SK-N-SH treated with all-trans-retinoic acid at 6 μM for 48 hours (cell line): ENCODE results near the gene ACLY.

Experiments used
- ATAC-seq: fragments of 200-7000 bp; cut with Tn5 transposase; 3 replicates; pipeline ENCODE4 v1.9.1; 2020; ENCODE audit warnings: mild to moderate bottlenecking, moderate library complexity
- ARNTL ChIP-seq: fragments of 450-650 bp; formaldehyde crosslinking; IDR thresholded peaks from 2 replicates; pipeline ENCODE4 v1.5.0; 2020; ENCODE audit warnings: low read depth, mild to moderate bottlenecking, moderate library complexity, borderline replicate concordance
- CSDC2 ChIP-seq: fragments of 250-450 bp; sonication (Bioruptor Pico); IDR thresholded peaks from 2 replicates; pipeline ENCODE4 v1.5.0; 2020; ENCODE audit warnings: mild to moderate bottlenecking, moderate library complexity
- OSR1 ChIP-seq: fragments of 250-450 bp; sonication (Bioruptor Pico); IDR thresholded peaks from 2 replicates; pipeline ENCODE4 v1.8.0; 2022; ENCODE audit warnings: moderate library complexity, mild to moderate bottlenecking, inconsistent platforms
- PPARA ChIP-seq: fragments of 250-450 bp; sonication (Bioruptor Pico); IDR thresholded peaks from 2 replicates; pipeline ENCODE4 v1.5.0; 2020; ENCODE audit warnings: mild to moderate bottlenecking, borderline replicate concordance
- RARB ChIP-seq: fragments of 250-450 bp; sonication (Bioruptor Pico); IDR thresholded peaks from 2 replicates; pipeline ENCODE4 v1.8.0; 2021; ENCODE audit warnings: mild to moderate bottlenecking, moderate library complexity
- SNAI2 ChIP-seq: fragments of 250-450 bp; sonication (Bioruptor Pico); IDR thresholded peaks from 2 replicates; pipeline ENCODE4 v1.5.0; 2020; ENCODE audit warnings: mild to moderate bottlenecking, moderate library complexity
- TCF4 ChIP-seq: fragments of 250-450 bp; sonication (Bioruptor Pico); IDR thresholded peaks from 2 replicates; pipeline ENCODE4 v1.8.0; 2021; ENCODE audit warnings: mild to moderate bottlenecking, moderate library complexity, borderline replicate concordance
- TOX ChIP-seq: fragments of 250-450 bp; sonication (Bioruptor Pico); IDR thresholded peaks from 2 replicates; pipeline ENCODE4 v1.8.0; 2021; ENCODE audit warnings: mild to moderate bottlenecking, moderate library complexity, borderline replicate concordance
- ZC3H10 ChIP-seq: fragments of 250-450 bp; sonication (Bioruptor Pico); IDR thresholded peaks from 2 replicates; pipeline ENCODE4 v1.5.1; 2021; ENCODE audit warnings: mild to moderate bottlenecking, moderate library complexity
- ZFP30 ChIP-seq: fragments of 450-650 bp; formaldehyde crosslinking; IDR thresholded peaks from 2 replicates; pipeline ENCODE4 v1.5.0; 2022; ENCODE audit warnings: mild to moderate bottlenecking, moderate library complexity
- ZNF565 ChIP-seq: fragments of 450-650 bp; formaldehyde crosslinking; conservative IDR thresholded peaks from 2 replicates; pipeline ENCODE4 v1.5.0; 2020; ENCODE audit warnings: low read depth, mild to moderate bottlenecking, moderate library complexity
- ZNF70 ChIP-seq: fragments of 450-650 bp; formaldehyde crosslinking; IDR thresholded peaks from 2 replicates; pipeline ENCODE4 v1.5.0; 2020; ENCODE audit warnings: mild to moderate bottlenecking, moderate library complexity
- ZNF8 ChIP-seq: fragments of 450-650 bp; formaldehyde crosslinking; IDR thresholded peaks from 2 replicates; pipeline ENCODE4 v1.5.0; 2020; ENCODE audit warnings: mild to moderate bottlenecking, moderate library complexity
- TF ChIP-seq, protein P1 (sequence below): fragments of 250-450 bp; sonication (Bioruptor Pico); IDR thresholded peaks from 2 replicates; pipeline ENCODE4 v1.8.0; 2020; ENCODE audit warnings: mild to moderate bottlenecking, moderate library complexity, borderline replicate concordance
- TF ChIP-seq, protein P2 (sequence below): fragments of 250-450 bp; sonication (Bioruptor Pico); IDR thresholded peaks from 2 replicates; pipeline ENCODE4 v1.5.1; 2021; ENCODE audit warnings: mild to moderate bottlenecking, moderate library complexity
- TF ChIP-seq, protein P3 (sequence below): fragments of 250-450 bp; sonication (Bioruptor Pico); IDR thresholded peaks from 2 replicates; pipeline ENCODE4 v1.5.0; 2020; ENCODE audit warnings: mild to moderate bottlenecking, moderate library complexity
- TF ChIP-seq, protein P4 (sequence below): fragments of 250-450 bp; sonication (Bioruptor Pico); IDR thresholded peaks from 2 replicates; pipeline ENCODE4 v1.8.0; 2021; ENCODE audit warnings: low read depth, mild to moderate bottlenecking, moderate library complexity, borderline replicate concordance
- TF ChIP-seq, protein P5 (sequence below): fragments of 250-450 bp; sonication (Bioruptor Pico); IDR thresholded peaks from 2 replicates; pipeline ENCODE4 v1.5.1; 2020; ENCODE audit warnings: low read depth, mild to moderate bottlenecking, moderate library complexity

The ACLY gene

DNA sequence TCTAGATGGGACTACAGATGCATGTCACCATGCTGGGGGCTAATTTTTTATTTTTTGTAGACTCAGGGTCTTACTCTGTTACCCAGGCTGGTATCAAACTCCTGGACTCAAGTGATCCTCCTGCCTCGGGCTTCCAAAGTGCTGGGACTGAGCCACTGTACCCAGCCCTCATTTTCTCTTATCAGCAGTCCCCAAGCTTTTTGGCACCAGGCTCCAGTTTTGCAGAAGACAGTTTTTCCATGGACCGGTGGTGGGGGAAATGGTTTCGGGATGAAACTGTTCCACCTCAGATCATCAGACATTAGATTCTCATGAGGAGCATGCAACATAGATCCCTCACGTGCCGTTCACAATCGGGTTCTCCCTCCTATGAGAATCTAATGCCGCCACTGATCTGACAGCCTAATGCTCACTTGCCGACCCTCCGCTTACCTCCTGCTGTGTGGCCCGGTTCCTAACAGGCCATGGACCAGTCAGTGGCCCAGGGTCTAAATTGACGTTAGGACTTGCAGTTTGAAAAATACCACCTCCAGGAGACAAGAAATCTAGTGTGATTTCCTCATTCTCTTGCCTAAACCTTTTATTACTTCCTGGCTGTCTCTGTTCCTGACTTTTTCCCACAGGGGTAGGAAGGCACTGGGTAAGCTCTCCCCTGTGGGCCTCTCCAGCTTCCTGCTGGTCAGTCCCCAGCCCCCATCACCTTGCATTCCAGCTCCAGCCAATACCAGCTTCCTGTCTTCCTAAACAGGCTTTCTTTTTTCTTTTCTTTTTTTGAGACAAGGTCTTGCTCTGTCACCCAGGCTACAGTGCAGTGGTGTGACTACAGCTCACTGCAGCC lies 38.5 kb upstream of the ACLY start:
- ATAC-seq: no peak
- TF ChIP-seq SNAI2 (CRISPR knock-in tag): no peak
- no peak for TF ChIP-seq ZFP30 (CRISPR knock-in tag)
- TF ChIP-seq TOX (CRISPR knock-in tag): no peak
- TF ChIP-seq, protein P1, sequence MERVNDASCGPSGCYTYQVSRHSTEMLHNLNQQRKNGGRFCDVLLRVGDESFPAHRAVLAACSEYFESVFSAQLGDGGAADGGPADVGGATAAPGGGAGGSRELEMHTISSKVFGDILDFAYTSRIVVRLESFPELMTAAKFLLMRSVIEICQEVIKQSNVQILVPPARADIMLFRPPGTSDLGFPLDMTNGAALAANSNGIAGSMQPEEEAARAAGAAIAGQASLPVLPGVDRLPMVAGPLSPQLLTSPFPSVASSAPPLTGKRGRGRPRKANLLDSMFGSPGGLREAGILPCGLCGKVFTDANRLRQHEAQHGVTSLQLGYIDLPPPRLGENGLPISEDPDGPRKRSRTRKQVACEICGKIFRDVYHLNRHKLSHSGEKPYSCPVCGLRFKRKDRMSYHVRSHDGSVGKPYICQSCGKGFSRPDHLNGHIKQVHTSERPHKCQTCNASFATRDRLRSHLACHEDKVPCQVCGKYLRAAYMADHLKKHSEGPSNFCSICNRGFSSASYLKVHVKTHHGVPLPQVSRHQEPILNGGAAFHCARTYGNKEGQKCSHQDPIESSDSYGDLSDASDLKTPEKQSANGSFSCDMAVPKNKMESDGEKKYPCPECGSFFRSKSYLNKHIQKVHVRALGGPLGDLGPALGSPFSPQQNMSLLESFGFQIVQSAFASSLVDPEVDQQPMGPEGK (CRISPR knock-in tag): no peak
- TF ChIP-seq PPARA (CRISPR knock-in tag): no peak
- no peak for TF ChIP-seq OSR1 (CRISPR knock-in tag)
- no peak for TF ChIP-seq CSDC2 (CRISPR knock-in tag)
- no peak for TF ChIP-seq RARB
- TF ChIP-seq, protein P2, sequence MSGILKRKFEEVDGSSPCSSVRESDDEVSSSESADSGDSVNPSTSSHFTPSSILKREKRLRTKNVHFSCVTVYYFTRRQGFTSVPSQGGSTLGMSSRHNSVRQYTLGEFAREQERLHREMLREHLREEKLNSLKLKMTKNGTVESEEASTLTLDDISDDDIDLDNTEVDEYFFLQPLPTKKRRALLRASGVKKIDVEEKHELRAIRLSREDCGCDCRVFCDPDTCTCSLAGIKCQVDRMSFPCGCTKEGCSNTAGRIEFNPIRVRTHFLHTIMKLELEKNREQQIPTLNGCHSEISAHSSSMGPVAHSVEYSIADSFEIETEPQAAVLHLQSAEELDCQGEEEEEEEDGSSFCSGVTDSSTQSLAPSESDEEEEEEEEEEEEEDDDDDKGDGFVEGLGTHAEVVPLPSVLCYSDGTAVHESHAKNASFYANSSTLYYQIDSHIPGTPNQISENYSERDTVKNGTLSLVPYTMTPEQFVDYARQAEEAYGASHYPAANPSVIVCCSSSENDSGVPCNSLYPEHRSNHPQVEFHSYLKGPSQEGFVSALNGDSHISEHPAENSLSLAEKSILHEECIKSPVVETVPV: no peak
- no peak for TF ChIP-seq ZC3H10
- TF ChIP-seq ZNF70 (CRISPR knock-in tag): no peak
- no peak for TF ChIP-seq ARNTL (CRISPR knock-in tag)
- TF ChIP-seq ZNF8: no peak
- TF ChIP-seq, protein P3, sequence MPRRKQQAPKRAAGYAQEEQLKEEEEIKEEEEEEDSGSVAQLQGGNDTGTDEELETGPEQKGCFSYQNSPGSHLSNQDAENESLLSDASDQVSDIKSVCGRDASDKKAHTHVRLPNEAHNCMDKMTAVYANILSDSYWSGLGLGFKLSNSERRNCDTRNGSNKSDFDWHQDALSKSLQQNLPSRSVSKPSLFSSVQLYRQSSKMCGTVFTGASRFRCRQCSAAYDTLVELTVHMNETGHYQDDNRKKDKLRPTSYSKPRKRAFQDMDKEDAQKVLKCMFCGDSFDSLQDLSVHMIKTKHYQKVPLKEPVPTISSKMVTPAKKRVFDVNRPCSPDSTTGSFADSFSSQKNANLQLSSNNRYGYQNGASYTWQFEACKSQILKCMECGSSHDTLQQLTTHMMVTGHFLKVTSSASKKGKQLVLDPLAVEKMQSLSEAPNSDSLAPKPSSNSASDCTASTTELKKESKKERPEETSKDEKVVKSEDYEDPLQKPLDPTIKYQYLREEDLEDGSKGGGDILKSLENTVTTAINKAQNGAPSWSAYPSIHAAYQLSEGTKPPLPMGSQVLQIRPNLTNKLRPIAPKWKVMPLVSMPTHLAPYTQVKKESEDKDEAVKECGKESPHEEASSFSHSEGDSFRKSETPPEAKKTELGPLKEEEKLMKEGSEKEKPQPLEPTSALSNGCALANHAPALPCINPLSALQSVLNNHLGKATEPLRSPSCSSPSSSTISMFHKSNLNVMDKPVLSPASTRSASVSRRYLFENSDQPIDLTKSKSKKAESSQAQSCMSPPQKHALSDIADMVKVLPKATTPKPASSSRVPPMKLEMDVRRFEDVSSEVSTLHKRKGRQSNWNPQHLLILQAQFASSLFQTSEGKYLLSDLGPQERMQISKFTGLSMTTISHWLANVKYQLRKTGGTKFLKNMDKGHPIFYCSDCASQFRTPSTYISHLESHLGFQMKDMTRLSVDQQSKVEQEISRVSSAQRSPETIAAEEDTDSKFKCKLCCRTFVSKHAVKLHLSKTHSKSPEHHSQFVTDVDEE (CRISPR knock-in tag): no peak

DNA sequence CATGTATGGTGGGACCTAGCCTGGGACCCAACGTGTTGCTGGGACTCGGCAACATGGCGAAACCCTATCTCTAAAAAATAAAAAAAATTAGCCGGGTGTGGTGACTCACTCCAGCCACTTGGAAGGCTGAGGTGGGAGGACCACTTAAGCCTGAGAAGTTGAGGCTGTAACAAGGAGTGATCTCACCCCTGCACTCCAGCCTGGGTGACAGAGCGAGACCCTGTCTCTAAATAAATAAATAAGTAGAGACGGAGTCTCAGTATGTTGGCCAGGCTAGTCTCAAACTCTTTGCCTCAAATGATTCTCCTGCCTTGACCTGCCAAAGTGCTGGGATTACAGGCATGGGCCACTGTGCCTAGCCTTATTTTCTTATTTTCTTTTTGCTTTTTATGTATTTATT lies 37.8 kb upstream of the ACLY start:
- TF ChIP-seq ZNF565 (CRISPR knock-in tag) (no peak), OSR1 (CRISPR knock-in tag) (no peak), ZFP30 (CRISPR knock-in tag) (no peak), TCF4 (CRISPR knock-in tag) (no peak)
- TF ChIP-seq, protein P4, sequence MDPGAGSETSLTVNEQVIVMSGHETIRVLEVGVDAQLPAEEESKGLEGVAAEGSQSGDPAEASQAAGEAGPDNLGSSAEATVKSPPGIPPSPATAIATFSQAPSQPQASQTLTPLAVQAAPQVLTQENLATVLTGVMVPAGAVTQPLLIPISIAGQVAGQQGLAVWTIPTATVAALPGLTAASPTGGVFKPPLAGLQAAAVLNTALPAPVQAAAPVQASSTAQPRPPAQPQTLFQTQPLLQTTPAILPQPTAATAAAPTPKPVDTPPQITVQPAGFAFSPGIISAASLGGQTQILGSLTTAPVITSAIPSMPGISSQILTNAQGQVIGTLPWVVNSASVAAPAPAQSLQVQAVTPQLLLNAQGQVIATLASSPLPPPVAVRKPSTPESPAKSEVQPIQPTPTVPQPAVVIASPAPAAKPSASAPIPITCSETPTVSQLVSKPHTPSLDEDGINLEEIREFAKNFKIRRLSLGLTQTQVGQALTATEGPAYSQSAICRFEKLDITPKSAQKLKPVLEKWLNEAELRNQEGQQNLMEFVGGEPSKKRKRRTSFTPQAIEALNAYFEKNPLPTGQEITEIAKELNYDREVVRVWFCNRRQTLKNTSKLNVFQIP: no peak
- TF ChIP-seq, protein P5, sequence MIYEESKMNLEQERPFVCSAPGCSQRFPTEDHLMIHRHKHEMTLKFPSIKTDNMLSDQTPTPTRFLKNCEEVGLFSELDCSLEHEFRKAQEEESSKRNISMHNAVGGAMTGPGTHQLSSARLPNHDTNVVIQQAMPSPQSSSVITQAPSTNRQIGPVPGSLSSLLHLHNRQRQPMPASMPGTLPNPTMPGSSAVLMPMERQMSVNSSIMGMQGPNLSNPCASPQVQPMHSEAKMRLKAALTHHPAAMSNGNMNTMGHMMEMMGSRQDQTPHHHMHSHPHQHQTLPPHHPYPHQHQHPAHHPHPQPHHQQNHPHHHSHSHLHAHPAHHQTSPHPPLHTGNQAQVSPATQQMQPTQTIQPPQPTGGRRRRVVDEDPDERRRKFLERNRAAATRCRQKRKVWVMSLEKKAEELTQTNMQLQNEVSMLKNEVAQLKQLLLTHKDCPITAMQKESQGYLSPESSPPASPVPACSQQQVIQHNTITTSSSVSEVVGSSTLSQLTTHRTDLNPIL (CRISPR knock-in tag): no peak
- TF ChIP-seq, protein P2: no peak
- TF ChIP-seq, all 23 proteins: peak for 0
- no peak for ATAC-seq
